ENCODE measurements around the gene LOXL1. TPM values are rescaled to one million over a fixed set of nuclear protein-coding genes. Genes with fewer than 3 reads are reported as not detected.

The LOXL1 gene
- total RNA-seq, 1 experiment from 2014 or later, result 249 TPM

DNA sequence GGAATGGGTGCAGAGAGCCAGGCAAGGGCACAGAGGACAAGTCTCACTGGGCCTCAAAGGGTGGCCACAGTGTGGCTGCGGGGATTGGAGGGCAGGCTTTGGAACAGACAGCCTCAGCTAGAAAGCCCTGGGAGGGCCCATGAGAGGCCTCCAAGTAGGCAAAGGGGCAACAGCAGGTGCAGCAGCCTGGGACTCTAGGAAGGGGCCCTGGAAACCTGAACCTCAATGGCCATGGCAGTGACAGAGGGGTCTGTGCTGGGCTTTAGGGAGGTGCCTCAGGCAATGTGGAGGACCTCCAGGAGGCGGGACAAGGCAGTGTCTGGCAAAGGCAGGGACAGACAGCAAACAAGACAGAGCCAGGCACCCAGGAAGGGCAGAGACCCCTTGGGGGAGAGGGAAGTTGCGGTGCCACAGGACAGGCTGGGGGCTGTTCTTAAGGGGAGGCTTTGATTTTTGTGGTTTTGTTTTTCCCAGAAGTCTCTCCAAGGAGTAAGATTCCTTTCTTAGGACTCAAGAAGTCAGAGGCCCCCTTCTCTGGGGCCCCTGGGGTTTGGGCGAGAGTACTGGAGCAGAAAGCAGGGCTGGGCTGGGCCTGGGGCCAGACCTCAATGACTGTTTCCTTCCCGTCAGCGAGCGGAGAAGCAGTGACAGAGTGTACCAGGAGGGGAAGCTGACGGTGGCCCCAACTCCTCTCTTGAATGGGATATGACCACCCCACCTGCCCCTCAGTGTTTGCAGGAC, 56.1 kb downstream of the LOXL1 start:
- TF ChIP-seq, protein P1, sequence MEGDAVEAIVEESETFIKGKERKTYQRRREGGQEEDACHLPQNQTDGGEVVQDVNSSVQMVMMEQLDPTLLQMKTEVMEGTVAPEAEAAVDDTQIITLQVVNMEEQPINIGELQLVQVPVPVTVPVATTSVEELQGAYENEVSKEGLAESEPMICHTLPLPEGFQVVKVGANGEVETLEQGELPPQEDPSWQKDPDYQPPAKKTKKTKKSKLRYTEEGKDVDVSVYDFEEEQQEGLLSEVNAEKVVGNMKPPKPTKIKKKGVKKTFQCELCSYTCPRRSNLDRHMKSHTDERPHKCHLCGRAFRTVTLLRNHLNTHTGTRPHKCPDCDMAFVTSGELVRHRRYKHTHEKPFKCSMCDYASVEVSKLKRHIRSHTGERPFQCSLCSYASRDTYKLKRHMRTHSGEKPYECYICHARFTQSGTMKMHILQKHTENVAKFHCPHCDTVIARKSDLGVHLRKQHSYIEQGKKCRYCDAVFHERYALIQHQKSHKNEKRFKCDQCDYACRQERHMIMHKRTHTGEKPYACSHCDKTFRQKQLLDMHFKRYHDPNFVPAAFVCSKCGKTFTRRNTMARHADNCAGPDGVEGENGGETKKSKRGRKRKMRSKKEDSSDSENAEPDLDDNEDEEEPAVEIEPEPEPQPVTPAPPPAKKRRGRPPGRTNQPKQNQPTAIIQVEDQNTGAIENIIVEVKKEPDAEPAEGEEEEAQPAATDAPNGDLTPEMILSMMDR (conservative IDR thresholded peaks at IDR 0.05; ENCODE audit: low read depth, low read length), result no peak
- TF ChIP-seq EZH2phosphoT487 (IDR thresholded peaks at IDR 0.05; ENCODE audit: borderline replicate concordance, low read length), result no peak
- no peak for TF ChIP-seq EZH2 (IDR thresholded peaks at IDR 0.05; ENCODE audit: low read length, unreplicated experiment)
- no peak overlapping the region for H3K4me3 ChIP-seq (ENCODE audit: low read length)
- no peaks in the 10 kb centered on the region for H3K79me2 ChIP-seq (ENCODE audit: low read length)
- H3K27ac ChIP-seq (ENCODE audit: low read length), result peak overlapping the region; percentile 86
- no TSS peak for BruUV-seq (replicated peaks)
- CTCF ChIA-PET, result interaction anchor here (0.6 to 1.3 kb wide), 4 partner anchors 9 to 439 kb away, joined by 3 to 22 read pairs (median 4); no protein-coding TSS in a partner anchor
- ATAC-seq (peak; percentile 82), DNase-seq (peak; percentile 82)
- no peaks in the 10 kb centered on the region for H3K9me2 ChIP-seq (replicated peaks; ENCODE audit: low read length)
- H2AFZ ChIP-seq (ENCODE audit: low read length), result peak overlapping the region; percentile 19; the same call in 1 of the 2 replicates
- no peaks in the 10 kb centered on the region for H3K27me3 ChIP-seq (ENCODE audit: low read length)
- POLR2A ChIA-PET (ENCODE audit: unreplicated experiment), result interaction anchor here (0.5 to 0.6 kb wide), 2 partner anchors 378 to 1473 kb away, joined by 4 to 6 read pairs; no protein-coding TSS in a partner anchor
- no peaks in the 10 kb centered on the region for H3F3A ChIP-seq (ENCODE audit: low read length, unreplicated experiment)
- peak overlapping the region; percentile 73 for H3K4me2 ChIP-seq (ENCODE audit: low read length)
- peaks cover 32% of the 10 kb centered on the region for H3K4me1 ChIP-seq (ENCODE audit: insufficient read depth, low read length)
- intact Hi-C loops (cut with micrococcal nuclease), result no loop called here
- no peaks in the 10 kb centered on the region for H3K9me3 ChIP-seq (ENCODE audit: low read length)
- H3K36me3 ChIP-seq (ENCODE audit: low read depth, low read length), result no peaks in the 10 kb centered on the region
- H3K9ac ChIP-seq (ENCODE audit: low read length), result peak overlapping the region; percentile 38
- H4K20me1 ChIP-seq (ENCODE audit: low read length), result no peaks in the 10 kb centered on the region

DNA sequence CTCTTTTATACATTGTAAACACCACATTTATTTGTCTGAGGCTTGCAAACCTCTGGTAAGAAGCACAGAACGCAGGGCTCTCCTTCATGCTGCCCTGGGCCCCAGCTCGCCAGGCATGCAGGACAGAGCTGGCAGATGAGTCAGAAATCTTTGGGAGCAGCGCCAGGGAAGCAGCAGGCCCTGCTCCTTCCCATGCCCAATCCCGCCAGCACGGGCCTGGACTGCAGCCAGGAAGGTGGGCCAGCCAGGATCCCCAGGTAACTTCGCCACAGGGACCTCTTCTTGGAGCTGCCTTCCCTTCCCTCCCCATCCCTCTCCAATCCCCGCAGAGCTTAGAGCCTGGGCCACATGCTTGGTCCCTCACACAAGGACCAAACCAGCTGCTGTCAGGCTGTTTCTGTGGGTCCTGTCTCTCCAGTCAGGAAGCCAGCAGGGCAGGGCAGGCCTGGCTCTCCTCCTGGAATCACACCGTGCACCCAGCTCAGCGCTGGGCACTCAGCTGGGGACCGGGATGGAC, 57.0 kb downstream of the LOXL1 start:
- no peaks in the 10 kb centered on the region for H3K79me2 ChIP-seq (ENCODE audit: low read length)
- 0 out of 2 replicates have a peak overlapping the region, but pooled peaks have one; percentile 1 for H2AFZ ChIP-seq (ENCODE audit: low read length)
- intact Hi-C loops (cut with micrococcal nuclease), result no loop called here
- peak; percentile 92 for DNase-seq
- H3F3A ChIP-seq (ENCODE audit: low read length, unreplicated experiment), result no peaks in the 10 kb centered on the region
- CTCF ChIA-PET, result interaction anchor here (0.6 to 1.3 kb wide), 5 partner anchors 10 to 438 kb away, joined by 3 to 22 read pairs (median 5); no protein-coding TSS in a partner anchor
- peak; percentile 81 for ATAC-seq
- POLR2A ChIA-PET (ENCODE audit: unreplicated experiment), result interaction anchor here (0.5 to 0.6 kb wide), 3 partner anchors 10 to 1472 kb away, joined by 3 to 6 read pairs (median 4); no protein-coding TSS in a partner anchor
- TF ChIP-seq EZH2phosphoT487 (IDR thresholded peaks at IDR 0.05; ENCODE audit: borderline replicate concordance, low read length), result no peak
- TF ChIP-seq EZH2 (IDR thresholded peaks at IDR 0.05; ENCODE audit: low read length, unreplicated experiment), result no peak
- TF ChIP-seq, protein P1 (conservative IDR thresholded peaks at IDR 0.05; ENCODE audit: low read depth, low read length), result no peak
- peak overlapping the region; percentile 73 for H3K4me2 ChIP-seq (ENCODE audit: low read length)
- no peaks in the 10 kb centered on the region for H3K36me3 ChIP-seq (ENCODE audit: low read depth, low read length)
- no peak overlapping the region for H3K4me3 ChIP-seq (ENCODE audit: low read length)
- H4K20me1 ChIP-seq (ENCODE audit: low read length), result no peaks in the 10 kb centered on the region
- H3K9me3 ChIP-seq (ENCODE audit: low read length), result no peaks in the 10 kb centered on the region
- H3K27me3 ChIP-seq (ENCODE audit: low read length), result no peaks in the 10 kb centered on the region
- H3K27ac ChIP-seq (ENCODE audit: low read length), result peak overlapping the region; percentile 86
- BruUV-seq (replicated peaks), result no TSS peak
- no peaks in the 10 kb centered on the region for H3K9me2 ChIP-seq (replicated peaks; ENCODE audit: low read length)
- H3K9ac ChIP-seq (ENCODE audit: low read length), result peak overlapping the region; percentile 38; the same call in 1 of the 2 replicates
- peaks cover 40% of the 10 kb centered on the region for H3K4me1 ChIP-seq (ENCODE audit: insufficient read depth, low read length)

Data from PC-3 (cell line).